Panc1 (cell line): ENCODE results near the gene SLC8B1.
"Not testable (repeated sequence)": the region's sequence is repeated elsewhere in the genome, so short reads cannot be mapped to it uniquely, and the experiment has no call there.

Experiments
- CTCF ChIP-seq: fragments of 450-650 bp; IDR thresholded peaks from 2 replicates; pipeline ENCODE4 v1.5.1; 2017; ENCODE audit warnings: mild to moderate bottlenecking
- POLR2AphosphoS5 ChIP-seq: IDR thresholded peaks from 2 replicates; pipeline ENCODE4 v1.6.1; 2012; ENCODE audit warnings: mild to moderate bottlenecking, low read depth, low read length, moderate library complexity

- not testable (repeated sequence) for TF ChIP-seq POLR2AphosphoS5, CTCF
These were observed 19.3 kb upstream of the SLC8B1 start for GRCh38 chr12:113354192-113354591.
